ENCODE measurements around the gene PRR23A.

PRR23A gene

DNA sequence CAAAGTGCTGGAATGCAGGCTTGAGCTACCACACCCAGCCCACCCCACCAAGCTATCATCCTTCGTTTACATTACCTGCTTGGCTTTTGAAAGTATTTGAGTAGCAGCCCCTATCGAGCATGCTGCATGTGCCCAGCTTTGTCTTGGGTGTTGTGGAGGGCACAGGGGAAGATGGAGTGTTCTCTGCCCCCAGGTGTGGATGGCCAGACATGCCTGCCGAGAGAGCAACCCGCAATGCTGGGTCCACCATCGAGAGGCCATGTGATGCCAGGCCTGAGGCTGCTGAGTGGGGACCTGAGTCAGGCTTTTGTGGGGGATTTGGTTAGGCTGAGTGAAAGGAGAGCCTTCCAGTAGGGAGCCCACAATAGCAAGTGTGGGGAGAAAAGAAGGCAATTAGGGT lies 33.1 kb downstream of the PRR23A start:
- no peak for DNase-seq (ENCODE audit: low read depth)

DNA sequence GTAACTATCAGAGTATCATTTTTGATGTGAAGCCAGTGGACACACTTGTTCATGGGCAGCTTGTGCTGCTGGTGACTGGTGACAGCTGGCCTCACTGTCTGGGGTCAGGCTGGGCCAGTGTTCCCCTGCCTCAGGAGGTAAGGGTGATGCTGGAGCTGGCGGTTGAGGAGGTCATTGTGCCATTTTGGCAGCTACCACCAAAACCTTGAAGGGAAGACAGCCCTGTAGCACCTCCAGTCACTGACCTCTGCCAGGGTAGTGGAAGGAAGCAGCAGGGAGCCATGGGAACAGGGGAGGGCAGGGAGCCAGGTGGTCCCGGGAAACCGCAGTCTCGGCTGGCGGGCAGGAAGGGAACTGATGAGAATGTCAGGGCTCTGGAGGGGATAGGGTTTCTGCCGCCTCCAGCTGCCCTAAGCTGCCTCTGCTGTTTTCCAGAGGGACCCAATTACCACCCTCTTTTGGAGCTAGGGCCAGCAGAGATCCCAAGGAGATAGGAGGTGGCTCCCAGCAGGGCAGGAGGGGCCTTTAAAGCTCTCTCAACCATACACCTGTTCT lies 34.2 kb downstream of the PRR23A start:
- DNase-seq (ENCODE audit: low read depth), result no peak

DNA sequence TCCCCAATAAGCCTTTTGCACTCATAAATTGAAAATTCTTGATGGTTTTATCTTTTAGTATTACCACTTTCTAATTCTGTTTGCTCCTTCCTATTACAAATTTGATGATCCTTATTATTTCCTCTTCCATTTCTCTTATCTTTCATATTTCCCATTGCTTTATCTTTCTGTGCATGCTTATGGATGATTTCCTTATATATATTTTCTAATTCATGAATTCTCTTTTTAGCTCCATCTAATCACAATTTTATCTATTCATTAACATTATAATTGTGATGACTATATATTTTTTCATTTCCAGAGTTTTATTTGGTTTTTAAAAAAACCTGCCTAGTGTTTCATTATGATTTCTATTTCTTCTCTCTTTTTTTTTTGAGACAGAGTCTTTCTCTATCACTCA lies 41.1 kb downstream of the PRR23A start:
- no peak for DNase-seq (ENCODE audit: low read depth)

DNA sequence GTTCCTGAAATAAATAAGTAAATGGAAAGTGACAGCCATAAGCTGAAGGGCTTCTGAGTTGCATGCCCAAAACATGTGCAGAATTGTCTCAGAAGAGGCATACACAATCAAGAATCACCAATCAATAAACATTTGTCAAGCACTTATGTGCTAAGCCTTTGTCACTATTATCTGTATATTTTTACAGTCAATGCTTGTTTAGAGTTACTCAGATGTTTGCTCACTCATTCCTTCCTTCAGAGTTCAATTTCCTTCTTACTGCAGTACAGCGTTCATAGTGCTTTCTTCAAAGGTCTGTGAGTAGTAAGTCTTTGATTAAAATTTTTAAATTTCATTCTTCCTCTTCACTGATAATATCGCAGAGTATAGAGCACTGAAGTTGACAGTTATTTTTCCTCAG lies 41.8 kb downstream of the PRR23A start:
- DNase-seq (ENCODE audit: low read depth), result no peak

DNA sequence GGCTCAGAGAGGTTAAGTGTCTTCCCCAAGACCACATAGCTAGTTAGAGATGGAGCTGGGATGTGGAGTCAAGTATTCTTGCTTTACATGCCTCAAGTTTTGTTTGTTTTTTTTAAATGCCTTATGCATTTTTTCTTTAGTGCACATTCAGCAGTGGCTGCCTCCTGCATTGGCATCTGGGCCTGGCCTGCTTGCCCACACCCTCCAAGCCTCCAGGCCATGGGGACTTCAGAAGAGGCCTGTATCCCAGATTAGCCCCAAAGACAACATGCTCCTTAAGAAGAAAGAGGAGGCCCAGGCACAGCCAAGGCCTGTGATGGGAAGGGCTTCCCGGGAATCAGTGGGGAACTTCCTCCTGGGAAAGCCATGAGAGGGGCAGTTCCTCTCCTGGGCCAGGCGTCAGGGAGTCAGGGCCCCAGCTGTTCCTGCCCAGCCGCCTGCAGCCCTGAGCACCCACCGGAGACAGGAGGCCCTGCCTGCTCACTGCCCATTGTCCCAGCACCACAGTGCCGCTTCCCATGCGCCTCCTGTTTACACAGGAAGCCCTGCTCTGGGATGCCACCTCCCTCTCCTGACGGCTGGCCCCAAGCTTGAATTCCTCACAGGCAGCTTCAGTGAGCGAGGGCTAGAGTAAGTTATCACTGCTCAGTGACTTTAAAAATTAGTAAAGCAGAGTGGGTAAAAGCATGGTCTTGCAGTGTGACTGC lies 43.1 kb downstream of the PRR23A start:
- DNase-seq (ENCODE audit: low read depth), result no peak

DNA sequence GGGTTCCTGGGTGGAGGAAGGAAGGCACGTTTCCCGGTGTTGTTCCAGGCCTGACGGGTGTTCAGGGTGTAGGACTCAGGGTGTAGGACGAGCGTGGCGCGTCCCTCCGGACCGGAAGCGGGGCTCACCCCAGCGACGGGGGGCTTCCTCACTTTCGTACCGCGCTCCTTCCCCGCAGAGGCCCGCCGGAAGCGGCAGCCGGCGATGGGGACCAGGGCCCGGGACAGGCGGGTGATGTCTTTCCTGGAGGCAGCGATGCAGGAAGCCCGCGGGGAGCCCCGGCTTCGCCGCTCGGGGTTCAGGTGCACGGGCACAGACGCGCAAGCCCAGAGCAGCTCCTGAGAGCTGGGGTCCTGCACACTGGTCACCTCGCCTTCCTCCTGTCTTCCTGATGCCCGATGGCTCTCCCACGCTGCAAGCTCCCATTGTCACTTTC lies 45.6 kb downstream of the PRR23A start:
- DNase-seq (ENCODE audit: low read depth), result no peak
